Measurements from ENCODE around the gene SLC7A7. TPM values are rescaled to one million over a fixed set of nuclear protein-coding genes. Genes with fewer than 3 reads are reported as not detected.

SLC7A7 gene
- total RNA-seq, 1 experiment from 2014 or later = 3.1 TPM

DNA sequence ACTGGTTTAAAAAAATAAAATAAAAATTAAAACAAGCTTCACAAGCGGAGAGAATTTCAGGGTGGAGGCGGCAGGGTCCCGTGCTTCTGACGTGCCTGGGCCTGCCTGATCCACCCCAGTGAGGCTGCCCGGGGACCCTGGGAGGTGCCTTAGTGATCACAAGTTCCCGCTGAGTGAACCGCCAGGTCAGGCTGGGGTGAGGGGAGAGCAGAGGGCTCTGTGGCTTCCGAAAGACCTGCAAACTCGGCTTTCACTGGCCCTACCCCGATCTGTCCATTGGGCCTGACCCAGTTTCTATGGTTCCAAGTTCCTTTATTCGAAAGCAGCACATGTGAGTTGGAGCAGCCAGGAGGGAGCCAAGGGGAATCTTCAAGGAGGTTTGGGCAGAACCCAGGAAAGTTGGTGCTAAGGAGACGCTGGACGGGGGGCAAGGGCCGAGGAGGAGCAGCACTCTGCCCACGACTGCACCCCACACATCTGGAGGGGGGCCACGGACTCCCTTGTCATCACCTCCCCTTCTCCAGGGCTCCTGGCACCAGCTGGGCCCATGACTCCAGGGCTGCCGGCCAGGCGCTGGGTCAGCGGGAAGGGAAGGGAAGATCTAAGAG, 34.1 kb upstream of the SLC7A7 start:
- no peak overlapping the region for H3K4me2 ChIP-seq (ENCODE audit: insufficient read depth, insufficient read length, low read length)
- TF ChIP-seq, protein P1, sequence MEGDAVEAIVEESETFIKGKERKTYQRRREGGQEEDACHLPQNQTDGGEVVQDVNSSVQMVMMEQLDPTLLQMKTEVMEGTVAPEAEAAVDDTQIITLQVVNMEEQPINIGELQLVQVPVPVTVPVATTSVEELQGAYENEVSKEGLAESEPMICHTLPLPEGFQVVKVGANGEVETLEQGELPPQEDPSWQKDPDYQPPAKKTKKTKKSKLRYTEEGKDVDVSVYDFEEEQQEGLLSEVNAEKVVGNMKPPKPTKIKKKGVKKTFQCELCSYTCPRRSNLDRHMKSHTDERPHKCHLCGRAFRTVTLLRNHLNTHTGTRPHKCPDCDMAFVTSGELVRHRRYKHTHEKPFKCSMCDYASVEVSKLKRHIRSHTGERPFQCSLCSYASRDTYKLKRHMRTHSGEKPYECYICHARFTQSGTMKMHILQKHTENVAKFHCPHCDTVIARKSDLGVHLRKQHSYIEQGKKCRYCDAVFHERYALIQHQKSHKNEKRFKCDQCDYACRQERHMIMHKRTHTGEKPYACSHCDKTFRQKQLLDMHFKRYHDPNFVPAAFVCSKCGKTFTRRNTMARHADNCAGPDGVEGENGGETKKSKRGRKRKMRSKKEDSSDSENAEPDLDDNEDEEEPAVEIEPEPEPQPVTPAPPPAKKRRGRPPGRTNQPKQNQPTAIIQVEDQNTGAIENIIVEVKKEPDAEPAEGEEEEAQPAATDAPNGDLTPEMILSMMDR (conservative IDR thresholded peaks at IDR 0.05) = no peak
- no peak overlapping the region for H2BK12ac ChIP-seq (ENCODE audit: insufficient read length, low read depth, low read length)
- no peak overlapping the region for H2BK120ac ChIP-seq (ENCODE audit: low read depth, low read length, poor library complexity, severe bottlenecking)
- H3K14ac ChIP-seq (ENCODE audit: insufficient read depth, low read length) = peak overlapping the region; percentile 17; the same call in 1 of the 2 replicates
- Mint-ChIP-seq H3K36me3 (ENCODE audit: insufficient read depth in 1 of 3, low read depth in 3 of 3) (peaks cover 7 to 24% (median 20%) of the 10 kb centered on the region in 3 experiments), H3K27ac (peak overlapping the region in 1 of 3 experiments; percentile 88; a peak in 2 of 7 replicates), H3K27me3 (ENCODE audit: low read depth) (no peaks in the 10 kb centered on the region; the same call in 1 of the 2 replicates), H3K4me1 (peaks cover 21 to 27% of the 10 kb centered on the region in 2 experiments), H3K9me3 (no peaks in the 10 kb centered on the region), H3K4me3 (no peak overlapping the region)
- H4K8ac ChIP-seq (replicated peaks; ENCODE audit: insufficient read length, low read depth, low read length) = no peak overlapping the region
- H4K5ac ChIP-seq (ENCODE audit: insufficient read length, low read depth, low read length) = no peak overlapping the region
- H3K9me3 ChIP-seq (ENCODE audit: control insufficient read depth, low read depth, low read length) = no peaks in the 10 kb centered on the region
- H3K23me2 ChIP-seq (ENCODE audit: insufficient read length, low read depth, low read length, poor library complexity, severe bottlenecking) = no peaks in the 10 kb centered on the region
- no peaks in the 10 kb centered on the region for H4K20me1 ChIP-seq (ENCODE audit: control insufficient read depth, insufficient read depth, insufficient read length)
- no peak overlapping the region for H3T11ph ChIP-seq (ENCODE audit: low read length)
- H3K9ac ChIP-seq (ENCODE audit: extremely low read depth, insufficient read length, low read length) = no peak overlapping the region
- H3K4me1 ChIP-seq (ENCODE audit: insufficient read depth, low read length) = peaks cover 2% of the 10 kb centered on the region; the same call in 1 of the 2 replicates
- H3K23ac ChIP-seq (ENCODE audit: insufficient read length, low read depth, low read length) = no peak overlapping the region
- H3K79me1 ChIP-seq (ENCODE audit: insufficient read depth, low read depth, low read length, poor library complexity, severe bottlenecking) = no peaks in the 10 kb centered on the region
- H3K56ac ChIP-seq (ENCODE audit: insufficient read length, low read depth, low read length) = no peak overlapping the region
- no peak overlapping the region for H2BK15ac ChIP-seq (ENCODE audit: low read depth, low read length)
- no peak for DNase-seq
- no peak overlapping the region for H2BK5ac ChIP-seq (ENCODE audit: insufficient read length, low read length)
- no peak overlapping the region for H4K91ac ChIP-seq (ENCODE audit: insufficient read length, low read depth, low read length)
- no peak overlapping the region for H3K27ac ChIP-seq (ENCODE audit: insufficient read length, low read depth, low read length)
- no peak overlapping the region for H3K4ac ChIP-seq (ENCODE audit: low read depth, low read length)
- peak overlapping the region; percentile 29 for H3K18ac ChIP-seq (ENCODE audit: insufficient read length, low read depth, low read length)
- H2AK5ac ChIP-seq (ENCODE audit: insufficient read length, low read length) = no peak overlapping the region
- H3K27me3 ChIP-seq (ENCODE audit: insufficient read depth, low read length) = no peaks in the 10 kb centered on the region
- no CpG with 5 or more reads among the region's 19 CpGs for WGBS (ENCODE audit: extremely low coverage, insufficient read length, low lambda C conversion rate)
- H2AFZ ChIP-seq (ENCODE audit: low read length) = no peak overlapping the region
- no peak overlapping the region for H2BK20ac ChIP-seq (ENCODE audit: low read depth, low read length, poor library complexity, severe bottlenecking)
- H3K79me2 ChIP-seq (ENCODE audit: insufficient read depth, low read length) = no peaks in the 10 kb centered on the region

Data from H9 (cell line).